ENCODE measurements around the gene CYTH1.

Gene CYTH1

DNA sequence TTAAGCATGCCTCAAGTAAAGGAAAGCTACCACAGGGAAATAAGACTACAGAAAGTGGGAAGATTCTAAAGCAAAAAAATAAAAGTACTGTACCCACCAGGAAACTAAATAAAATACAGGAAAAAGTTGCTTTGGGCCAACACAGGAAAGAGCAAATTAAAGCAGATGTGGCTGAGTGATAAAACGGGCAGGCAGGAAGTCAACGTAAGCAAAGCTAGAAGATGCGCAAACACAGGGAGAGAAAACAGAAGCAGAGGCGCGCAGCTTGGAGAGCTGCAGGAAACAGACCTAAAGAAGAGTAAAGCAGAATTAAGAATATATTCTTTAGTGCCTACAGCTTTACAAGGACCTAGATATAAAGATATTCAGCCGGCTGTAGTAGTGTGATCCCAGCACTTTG lies 36.9 kb upstream of the CYTH1 start:
- no peaks in the 10 kb centered on the region for H3K4me1 ChIP-seq (ENCODE audit: control insufficient read depth, insufficient read depth, low read length)
- CTCF ChIA-PET, result interaction anchor here (0.6 to 1.2 kb wide), 5 partner anchors 8 to 322 kb away, joined by 3 to 7 read pairs (median 3); no protein-coding TSS in a partner anchor
- H3K9me3 ChIP-seq (ENCODE audit: control insufficient read depth, insufficient read depth, low read depth, low read length), result no peaks in the 10 kb centered on the region
- H3K27ac ChIP-seq (ENCODE audit: extremely low read depth, low read depth, low read length), result no peak overlapping the region
- H3K36me3 ChIP-seq (ENCODE audit: control insufficient read depth in 2 of 2, insufficient read depth in 1 of 2, low read length in 2 of 2), result peaks cover 70 to 97% of the 10 kb centered on the region in 2 experiments
- no peak overlapping the region for H3K4me3 ChIP-seq (ENCODE audit: low read depth, low read length)
- POLR2A ChIA-PET, result no interaction called here
- TF ChIP-seq ZNF266 (tag by site-specific recombination; IDR thresholded peaks at IDR 0.05; ENCODE audit: low read depth) (no peak), ZNF239 (tag by site-specific recombination; IDR thresholded peaks at IDR 0.05) (no peak), ZNF792 (tag by site-specific recombination; IDR thresholded peaks at IDR 0.05) (no peak), ZNF514 (tag by site-specific recombination; IDR thresholded peaks at IDR 0.05) (no peak), ZNF555 (tag by site-specific recombination; conservative IDR thresholded peaks at IDR 0.05) (no peak), YY1 (tag by site-specific recombination; IDR thresholded peaks at IDR 0.05) (no peak), ZNF600 (tag by site-specific recombination; IDR thresholded peaks at IDR 0.05) (no peak), ZNF10 (tag by site-specific recombination; IDR thresholded peaks at IDR 0.05) (no peak)
- TF ChIP-seq, protein P1, sequence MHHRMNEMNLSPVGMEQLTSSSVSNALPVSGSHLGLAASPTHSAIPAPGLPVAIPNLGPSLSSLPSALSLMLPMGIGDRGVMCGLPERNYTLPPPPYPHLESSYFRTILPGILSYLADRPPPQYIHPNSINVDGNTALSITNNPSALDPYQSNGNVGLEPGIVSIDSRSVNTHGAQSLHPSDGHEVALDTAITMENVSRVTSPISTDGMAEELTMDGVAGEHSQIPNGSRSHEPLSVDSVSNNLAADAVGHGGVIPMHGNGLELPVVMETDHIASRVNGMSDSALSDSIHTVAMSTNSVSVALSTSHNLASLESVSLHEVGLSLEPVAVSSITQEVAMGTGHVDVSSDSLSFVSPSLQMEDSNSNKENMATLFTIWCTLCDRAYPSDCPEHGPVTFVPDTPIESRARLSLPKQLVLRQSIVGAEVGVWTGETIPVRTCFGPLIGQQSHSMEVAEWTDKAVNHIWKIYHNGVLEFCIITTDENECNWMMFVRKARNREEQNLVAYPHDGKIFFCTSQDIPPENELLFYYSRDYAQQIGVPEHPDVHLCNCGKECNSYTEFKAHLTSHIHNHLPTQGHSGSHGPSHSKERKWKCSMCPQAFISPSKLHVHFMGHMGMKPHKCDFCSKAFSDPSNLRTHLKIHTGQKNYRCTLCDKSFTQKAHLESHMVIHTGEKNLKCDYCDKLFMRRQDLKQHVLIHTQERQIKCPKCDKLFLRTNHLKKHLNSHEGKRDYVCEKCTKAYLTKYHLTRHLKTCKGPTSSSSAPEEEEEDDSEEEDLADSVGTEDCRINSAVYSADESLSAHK (tag by site-specific recombination; IDR thresholded peaks at IDR 0.05), result no peak
- TF ChIP-seq, protein P2, sequence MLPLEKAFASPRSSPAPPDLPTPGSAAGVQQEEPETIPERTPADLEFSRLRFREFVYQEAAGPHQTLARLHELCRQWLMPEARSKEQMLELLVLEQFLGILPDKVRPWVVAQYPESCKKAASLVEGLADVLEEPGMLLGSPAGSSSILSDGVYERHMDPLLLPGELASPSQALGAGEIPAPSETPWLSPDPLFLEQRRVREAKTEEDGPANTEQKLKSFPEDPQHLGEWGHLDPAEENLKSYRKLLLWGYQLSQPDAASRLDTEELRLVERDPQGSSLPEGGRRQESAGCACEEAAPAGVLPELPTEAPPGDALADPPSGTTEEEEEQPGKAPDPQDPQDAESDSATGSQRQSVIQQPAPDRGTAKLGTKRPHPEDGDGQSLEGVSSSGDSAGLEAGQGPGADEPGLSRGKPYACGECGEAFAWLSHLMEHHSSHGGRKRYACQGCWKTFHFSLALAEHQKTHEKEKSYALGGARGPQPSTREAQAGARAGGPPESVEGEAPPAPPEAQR (tag by site-specific recombination; IDR thresholded peaks at IDR 0.05), result no peak

DNA sequence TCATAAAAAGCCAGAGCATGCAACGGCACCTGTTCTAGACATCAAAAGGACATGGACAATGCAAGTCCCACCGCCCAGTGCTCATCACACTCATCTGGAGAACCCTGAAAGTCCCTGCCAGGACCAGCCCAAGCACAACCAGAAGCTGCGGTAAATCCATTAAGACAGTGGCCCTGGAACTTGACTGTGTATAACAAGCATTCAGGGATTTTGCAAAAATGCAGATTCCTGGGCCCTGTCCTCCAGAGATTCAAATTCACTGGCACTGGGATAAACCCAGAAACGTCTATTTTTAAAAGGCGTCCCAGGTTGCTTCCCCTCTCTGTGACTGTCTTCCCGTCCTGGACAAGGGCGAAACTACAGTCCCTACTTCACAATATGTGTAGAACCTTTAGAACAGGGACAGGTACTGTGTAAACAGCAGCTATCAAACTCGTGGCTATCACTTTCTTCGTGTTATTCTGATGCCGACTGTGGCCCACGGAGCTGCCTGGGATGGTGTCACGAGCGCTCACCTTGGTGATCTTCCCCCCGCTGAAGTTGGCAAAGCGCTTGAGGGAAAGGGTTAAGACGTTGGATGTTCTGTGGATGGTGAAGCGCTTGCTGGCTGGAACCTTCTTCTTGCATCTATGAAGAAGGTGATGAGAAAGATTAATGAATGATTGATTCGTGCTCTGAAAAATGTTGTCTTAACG lies 36.2 kb upstream of the CYTH1 start:
- POLR2A ChIA-PET, result no interaction called here
- Histone ChIP-seq H3K27ac (ENCODE audit: extremely low read depth, low read depth, low read length) (no peak overlapping the region), H3K9me3 (ENCODE audit: control insufficient read depth, insufficient read depth, low read depth, low read length) (no peaks in the 10 kb centered on the region), H3K4me1 (ENCODE audit: control insufficient read depth, insufficient read depth, low read length) (no peaks in the 10 kb centered on the region), H3K4me3 (ENCODE audit: low read depth, low read length) (no peak overlapping the region), H3K36me3 (ENCODE audit: control insufficient read depth in 2 of 2, insufficient read depth in 1 of 2, low read length in 2 of 2) (peaks cover 75 to 97% of the 10 kb centered on the region in 2 experiments)
- CTCF ChIA-PET, result interaction anchor here (0.7 to 1.2 kb wide), 3 partner anchors 8 to 321 kb away, joined by 3 to 7 read pairs (median 3); no protein-coding TSS in a partner anchor
- TF ChIP-seq SETDB1 (IDR thresholded peaks at IDR 0.05; ENCODE audit: insufficient read length, low read length), result no peak
- TF ChIP-seq ZBTB20 (tag by site-specific recombination; IDR thresholded peaks at IDR 0.05), result 0 out of 2 replicates have a peak, but pooled peaks have one; percentile 14
- TF ChIP-seq ZNF768 (tag by site-specific recombination; IDR thresholded peaks at IDR 0.05), result no peak

DNA sequence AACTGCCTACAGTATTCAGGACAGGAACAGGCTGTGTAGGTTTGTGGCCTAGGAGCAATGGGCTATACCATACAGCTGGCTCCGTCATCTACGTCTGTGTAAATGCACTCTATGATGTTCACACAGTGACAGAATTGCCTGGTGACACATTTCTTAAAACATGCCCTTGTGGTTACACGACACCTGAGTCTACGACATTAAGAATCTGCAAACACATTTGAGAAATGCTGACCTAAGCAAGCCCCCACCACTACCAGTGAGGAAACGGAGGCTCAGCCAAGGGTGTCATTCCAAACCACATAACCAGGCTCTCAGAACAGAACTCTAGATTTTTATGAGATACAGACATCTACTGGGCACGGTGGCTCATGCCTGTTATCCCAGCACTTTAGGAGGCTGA lies 35.0 kb upstream of the CYTH1 start:
- TF ChIP-seq ZFP41 (tag by site-specific recombination; IDR thresholded peaks at IDR 0.05; ENCODE audit: borderline replicate concordance), result no peak
- H3K4me1 ChIP-seq (ENCODE audit: control insufficient read depth, insufficient read depth, low read length), result no peaks in the 10 kb centered on the region
- POLR2A ChIA-PET, result no interaction called here
- H3K4me3 ChIP-seq (ENCODE audit: low read depth, low read length), result no peak overlapping the region
- CTCF ChIA-PET, result interaction anchor here (0.6 kb wide), 2 partner anchors 16 to 35 kb away, joined by 3 read pairs; no protein-coding TSS in a partner anchor
- H3K36me3 ChIP-seq (ENCODE audit: control insufficient read depth in 2 of 2, insufficient read depth in 1 of 2, low read length in 2 of 2), result peaks cover 86 to 97% of the 10 kb centered on the region in 2 experiments
- no peak overlapping the region for H3K27ac ChIP-seq (ENCODE audit: extremely low read depth, low read depth, low read length)
- H3K9me3 ChIP-seq (ENCODE audit: control insufficient read depth, insufficient read depth, low read depth, low read length), result no peaks in the 10 kb centered on the region

DNA sequence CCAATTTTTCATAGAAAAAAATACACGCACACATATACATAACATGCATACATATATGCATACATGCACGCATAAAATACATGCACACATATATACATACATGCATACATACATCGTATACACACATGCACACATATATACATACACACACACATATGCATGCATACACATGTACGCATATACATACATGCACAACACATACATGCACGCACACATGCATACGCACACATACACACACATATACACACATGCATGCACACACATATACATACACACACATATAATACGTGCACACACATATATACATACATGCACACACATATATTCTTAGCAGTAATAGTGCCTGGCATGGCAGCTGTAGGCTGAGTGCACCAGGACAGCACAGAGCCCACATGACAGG lies 33.6 kb upstream of the CYTH1 start:
- CTCF ChIA-PET, result no interaction called here
- no peak overlapping the region for H3K27ac ChIP-seq (ENCODE audit: extremely low read depth, low read depth, low read length)
- peaks cover 97 to 100% of the 10 kb centered on the region in 2 experiments for H3K36me3 ChIP-seq (ENCODE audit: control insufficient read depth in 2 of 2, insufficient read depth in 1 of 2, low read length in 2 of 2)
- POLR2A ChIA-PET, result no interaction called here
- no peaks in the 10 kb centered on the region for H3K9me3 ChIP-seq (ENCODE audit: control insufficient read depth, insufficient read depth, low read depth, low read length)
- no peak for TF ChIP-seq ZNF571 (tag by site-specific recombination; IDR thresholded peaks at IDR 0.05)
- TF ChIP-seq, protein P3, sequence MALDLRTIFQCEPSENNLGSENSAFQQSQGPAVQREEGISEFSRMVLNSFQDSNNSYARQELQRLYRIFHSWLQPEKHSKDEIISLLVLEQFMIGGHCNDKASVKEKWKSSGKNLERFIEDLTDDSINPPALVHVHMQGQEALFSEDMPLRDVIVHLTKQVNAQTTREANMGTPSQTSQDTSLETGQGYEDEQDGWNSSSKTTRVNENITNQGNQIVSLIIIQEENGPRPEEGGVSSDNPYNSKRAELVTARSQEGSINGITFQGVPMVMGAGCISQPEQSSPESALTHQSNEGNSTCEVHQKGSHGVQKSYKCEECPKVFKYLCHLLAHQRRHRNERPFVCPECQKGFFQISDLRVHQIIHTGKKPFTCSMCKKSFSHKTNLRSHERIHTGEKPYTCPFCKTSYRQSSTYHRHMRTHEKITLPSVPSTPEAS (tag by site-specific recombination; IDR thresholded peaks at IDR 0.05), result peak; percentile 84
- H3K4me1 ChIP-seq (ENCODE audit: control insufficient read depth, insufficient read depth, low read length), result no peaks in the 10 kb centered on the region
- no peak overlapping the region for H3K4me3 ChIP-seq (ENCODE audit: low read depth, low read length)

Measured in HEK293 (cell line).